Fibroblast of upper back skin (primary cell): Measurements from ENCODE around the gene ARHGEF10L.

ENCODE experiments used
- DNase-seq: peaks from one replicate; pipeline ENCODE4 v3.0.0-alpha.2; 2013

Gene ARHGEF10L

GRCh38 chr1:17572264-17572985 is 32.9 kb downstream of the ARHGEF10L start:
- no peak for DNase-seq

DNA sequence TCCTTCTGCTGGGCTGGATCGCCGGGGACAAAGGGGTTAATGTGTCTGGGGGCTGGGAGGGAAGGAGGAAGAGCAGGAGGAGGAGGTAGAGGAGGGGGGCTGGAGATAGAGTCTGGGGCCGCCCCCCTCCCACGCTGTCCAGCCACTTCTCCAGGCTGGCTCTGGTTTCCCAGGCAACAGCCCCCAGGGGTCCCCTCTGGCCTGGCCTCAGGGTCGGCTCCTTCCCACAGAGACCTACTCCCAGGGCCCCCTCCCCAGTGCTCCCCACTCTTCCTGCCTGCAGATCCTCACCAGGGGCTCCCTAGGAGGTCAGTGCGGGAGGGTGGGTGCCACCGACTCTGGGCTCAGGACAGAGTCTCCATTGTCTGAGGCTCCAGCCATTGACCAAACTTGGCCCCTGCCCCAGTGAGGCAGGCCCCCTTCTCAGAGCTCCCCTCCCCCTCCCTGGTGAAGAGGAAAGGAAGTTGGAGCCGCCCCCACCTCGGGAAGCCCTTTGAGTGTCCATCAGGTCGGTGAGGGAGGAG is 34.1 kb downstream of the ARHGEF10L start:
- DNase-seq, result no peak

GRCh38 chr1:17574516-17574915 is 35.0 kb downstream of the ARHGEF10L start:
- DNase-seq, result no peak

DNA sequence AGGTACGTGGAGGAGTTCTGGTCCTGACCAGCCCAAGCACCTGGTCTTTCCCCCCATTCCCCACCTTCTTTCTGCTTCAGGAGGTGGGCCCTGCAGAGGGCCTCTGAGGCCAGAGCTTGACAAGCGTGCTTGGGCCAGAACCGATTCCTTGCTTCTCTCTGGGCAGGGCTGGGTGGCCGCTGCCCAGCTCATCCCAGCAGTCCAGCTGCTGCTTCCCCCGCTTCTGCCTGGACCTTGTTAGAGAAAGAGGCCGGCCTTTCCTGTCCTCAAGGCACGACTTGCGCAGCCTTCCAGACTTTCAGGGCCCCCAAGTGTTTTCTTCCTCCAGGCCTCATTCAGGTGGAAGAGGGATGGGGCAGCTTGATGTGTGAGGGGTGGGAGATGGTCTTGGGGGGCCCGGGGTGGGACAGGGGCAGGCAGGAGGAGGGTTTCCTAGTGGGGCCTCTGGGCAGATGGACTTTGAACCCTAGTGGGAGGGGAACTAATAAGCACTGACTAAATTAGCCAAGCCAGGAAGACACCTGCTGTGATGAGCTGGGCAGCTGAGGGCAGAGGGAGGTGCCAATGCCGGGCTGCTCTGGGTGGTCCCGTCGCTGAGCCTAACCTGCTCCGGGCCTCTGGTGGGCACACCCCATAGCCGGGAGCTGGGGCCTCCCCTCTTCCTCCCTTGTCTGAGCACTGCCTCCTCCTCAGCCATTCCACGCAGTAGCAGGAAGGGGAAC is 36.5 kb downstream of the ARHGEF10L start:
- no peak for DNase-seq

- no peak for DNase-seq
Measured at GRCh38 chr1:17576519-17576853, 37.0 kb downstream of the ARHGEF10L start.

GRCh38 chr1:17577907-17578297 is 38.4 kb downstream of the ARHGEF10L start:
- DNase-seq, result no peak

DNA sequence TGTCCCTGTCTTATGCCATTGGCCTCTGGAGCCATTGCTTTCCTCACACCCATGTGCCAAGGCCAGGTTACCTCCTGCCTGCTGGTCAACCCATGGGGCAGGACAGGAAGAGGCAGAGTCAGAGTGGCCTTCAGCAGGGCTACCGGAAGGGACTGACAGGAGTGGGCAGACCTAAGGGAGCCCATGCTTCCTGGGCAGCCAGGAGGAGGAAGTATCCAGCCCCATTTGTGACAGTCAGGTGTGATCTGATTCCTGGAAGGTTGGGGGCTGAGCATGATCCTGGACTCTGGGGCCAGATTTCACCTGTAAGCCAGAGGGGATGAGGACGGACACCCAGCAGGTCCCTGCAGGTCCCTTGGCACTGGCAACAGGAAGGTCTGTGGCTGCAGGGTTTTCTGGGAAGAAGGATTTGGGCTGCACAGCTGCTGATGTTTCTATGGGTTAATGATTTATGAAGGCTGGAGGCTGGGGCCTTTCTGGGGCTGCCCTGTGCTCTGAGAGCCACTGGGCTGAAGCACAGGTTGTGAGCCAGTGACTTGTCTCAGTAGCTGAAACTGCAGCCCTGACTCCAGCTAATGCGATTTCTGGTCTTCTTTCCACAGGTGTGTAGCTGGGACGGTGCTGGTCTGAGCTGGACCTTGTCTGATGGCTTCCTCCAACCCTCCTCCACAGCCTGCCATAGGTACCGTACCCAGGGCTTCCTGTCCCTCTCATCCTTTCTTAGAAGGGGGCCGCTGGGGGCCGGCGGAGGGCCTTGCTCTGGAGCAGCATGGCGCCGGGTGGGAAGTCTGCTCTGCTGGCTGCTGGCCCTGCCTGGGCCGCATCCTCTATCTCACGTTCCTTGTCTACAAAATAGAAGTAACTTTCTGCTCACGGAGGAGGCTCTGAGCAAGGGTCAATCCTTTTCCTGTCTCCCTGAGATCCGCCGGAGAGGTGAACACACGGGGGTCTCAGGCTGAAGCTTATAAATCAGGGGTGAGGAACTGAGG is 40.7 kb downstream of the ARHGEF10L start:
- no peak for DNase-seq

GRCh38 chr1:17581389-17582123 is 42.1 kb downstream of the ARHGEF10L start:
- no peak for DNase-seq

DNA sequence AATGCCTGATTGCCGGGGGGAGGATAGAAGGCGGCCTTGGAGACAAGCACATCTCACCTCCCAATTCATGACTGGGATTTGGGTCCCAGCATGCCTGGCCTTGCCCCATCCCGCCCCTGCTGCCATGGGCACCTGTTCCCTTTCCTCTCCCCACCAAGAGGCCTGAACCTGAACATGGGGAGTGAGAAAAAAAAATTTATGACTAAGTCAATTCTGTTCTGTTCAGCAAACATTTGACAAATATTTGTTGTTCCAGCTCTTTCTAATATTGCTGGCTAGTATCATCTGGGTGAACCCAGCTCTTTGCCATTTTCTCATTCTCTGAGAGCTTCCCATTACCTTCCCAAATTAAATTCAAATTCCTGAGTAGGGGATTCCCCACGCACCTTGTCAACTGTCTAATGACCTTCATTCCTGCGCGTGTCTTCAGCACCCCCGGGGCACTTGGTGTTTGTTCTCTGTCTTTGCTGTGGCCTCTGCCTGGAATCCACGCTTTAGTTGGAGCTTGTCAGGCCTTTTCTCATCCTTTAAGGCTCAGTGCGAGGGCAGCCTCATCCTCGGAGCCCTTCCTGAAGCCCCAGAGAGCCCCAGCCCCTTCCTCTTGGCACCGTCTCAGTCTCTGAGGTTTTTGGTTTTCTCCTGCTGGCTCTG is 42.8 kb downstream of the ARHGEF10L start:
- DNase-seq, result no peak

DNA sequence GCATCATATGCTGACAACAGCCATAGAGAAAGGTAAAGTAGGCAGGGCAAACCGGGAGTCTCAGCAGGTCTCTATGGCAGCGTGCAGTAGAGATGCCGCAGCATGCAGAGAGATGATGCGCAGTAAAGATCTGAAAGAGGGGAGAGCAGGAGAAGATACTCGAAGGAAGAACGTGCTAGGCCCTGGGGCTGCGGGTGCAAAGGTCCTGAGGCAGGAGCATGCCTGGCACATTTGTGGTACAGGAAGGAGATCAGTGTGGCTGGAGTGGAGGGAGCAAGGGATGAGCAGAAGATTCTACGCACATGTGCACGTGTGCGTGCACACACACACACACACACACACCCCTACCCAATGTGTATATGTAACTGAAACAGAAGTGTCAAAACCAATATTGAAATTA is 45.0 kb downstream of the ARHGEF10L start:
- no peak for DNase-seq

DNA sequence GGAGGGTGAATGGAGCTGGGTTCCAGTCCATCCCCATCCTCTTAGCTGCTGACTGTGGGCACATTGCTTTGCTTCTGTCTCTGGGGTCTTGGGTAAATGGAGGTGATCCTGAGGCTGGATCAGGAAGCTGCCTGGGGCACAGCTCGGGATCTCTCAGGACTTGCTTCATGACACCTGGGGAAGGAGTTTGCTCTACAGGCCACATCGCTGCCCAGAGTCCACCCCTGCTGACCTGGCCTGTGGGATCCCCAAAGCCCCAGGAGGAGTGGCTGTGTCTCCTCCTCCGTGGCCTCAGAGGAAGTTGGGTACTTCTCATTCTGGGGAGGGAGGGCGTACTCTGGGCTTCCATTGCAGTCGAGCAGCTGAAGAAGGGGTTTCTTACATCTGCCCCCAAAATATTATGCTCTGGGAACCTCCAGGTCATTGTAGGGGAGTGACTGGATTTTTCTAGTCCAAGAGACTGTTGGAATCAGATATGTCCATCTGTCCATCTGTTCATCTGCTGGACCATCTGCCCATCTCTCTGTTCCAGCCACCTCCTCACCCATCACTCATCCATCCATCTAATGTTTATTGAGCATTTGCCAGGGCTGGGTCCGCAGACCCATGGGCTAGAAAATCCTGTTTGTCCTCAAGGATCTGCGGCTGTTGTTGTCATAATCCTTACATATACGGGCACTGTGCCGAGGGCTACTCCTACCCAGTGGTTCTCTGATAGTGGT is 45.9 kb downstream of the ARHGEF10L start:
- no peak for DNase-seq

DNA sequence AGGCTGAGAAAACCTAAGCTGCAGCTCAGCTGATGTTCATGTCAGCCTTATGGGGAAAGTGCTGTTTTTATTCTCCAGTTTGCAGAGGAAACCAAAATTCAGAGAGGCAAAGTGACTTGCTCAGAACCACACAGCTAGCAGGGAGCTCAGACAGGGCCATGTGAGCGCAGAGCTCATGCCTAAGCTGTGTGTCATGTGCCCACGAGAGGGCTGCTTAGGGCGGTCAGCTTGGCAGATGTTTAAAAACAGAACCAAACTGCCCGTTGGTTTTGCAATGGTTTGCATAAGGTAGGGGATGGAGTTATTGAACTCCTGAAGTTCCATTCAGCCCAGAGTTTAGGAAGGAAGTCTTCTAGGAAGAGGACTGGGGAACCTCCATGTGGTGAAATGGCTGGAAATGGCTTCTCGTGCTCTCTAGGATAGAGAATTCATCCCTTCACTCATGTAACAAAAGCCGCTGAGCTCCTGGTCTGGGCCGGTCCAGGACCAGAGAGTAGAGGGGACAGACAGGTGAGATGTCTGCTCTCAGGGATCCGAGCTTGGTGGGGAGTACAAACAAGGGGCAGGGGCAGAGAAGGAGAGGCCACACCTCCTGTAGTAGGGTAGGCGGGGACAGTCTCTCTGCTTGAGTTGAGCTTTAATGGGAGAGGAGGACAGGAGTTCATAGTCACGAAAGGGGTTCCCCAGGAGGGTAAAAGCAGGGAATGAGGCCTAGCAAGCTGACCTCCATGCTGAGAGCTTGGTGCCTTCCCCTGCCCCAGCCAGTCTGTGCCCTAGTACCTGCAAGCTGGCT is 46.9 kb downstream of the ARHGEF10L start:
- DNase-seq, result peak; percentile 66

DNA sequence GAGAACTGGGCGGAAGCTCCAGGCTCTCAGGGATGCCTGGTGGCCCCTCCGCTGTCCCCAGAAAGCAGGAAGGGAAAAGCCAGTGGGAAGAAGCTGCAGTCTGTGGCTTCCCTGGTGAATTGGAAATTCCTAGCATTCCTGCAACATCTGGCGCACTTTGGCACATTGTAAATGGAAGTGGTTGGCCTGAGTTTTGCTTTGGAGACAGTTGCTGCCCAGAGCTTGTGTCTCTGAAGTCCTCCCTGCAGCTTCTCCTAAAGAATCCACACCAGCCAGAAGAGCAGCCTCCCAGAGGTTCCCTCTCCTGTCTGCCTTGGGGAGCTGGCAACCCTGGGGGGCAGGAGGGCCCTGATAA is 48.2 kb downstream of the ARHGEF10L start:
- peak; percentile 88 for DNase-seq

- peak; percentile 50 for DNase-seq
Measured at GRCh38 chr1:17588048-17588871, 48.8 kb downstream of the ARHGEF10L start.

- DNase-seq, result no peak
Measured at GRCh38 chr1:17591814-17592430, 52.4 kb downstream of the ARHGEF10L start.

DNA sequence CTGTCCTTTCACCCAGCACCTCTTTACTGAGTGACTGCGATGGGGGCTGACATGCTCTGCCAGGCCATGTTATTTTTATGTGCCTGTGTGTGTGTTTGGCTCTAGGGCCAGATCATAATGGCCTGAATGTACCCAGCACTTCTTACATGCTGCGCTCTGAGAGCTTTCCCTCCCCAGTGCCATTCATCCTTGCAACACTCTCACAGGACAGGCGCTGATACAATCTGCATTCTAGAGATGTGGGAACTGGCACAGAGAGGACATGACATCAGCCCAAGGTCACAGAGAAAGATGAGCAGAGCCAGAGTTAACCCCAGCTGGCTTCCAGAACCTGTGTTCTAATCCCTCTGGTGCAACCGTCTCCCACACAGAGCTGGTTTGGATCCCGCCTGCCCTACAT is 54.5 kb downstream of the ARHGEF10L start:
- DNase-seq, result no peak

DNA sequence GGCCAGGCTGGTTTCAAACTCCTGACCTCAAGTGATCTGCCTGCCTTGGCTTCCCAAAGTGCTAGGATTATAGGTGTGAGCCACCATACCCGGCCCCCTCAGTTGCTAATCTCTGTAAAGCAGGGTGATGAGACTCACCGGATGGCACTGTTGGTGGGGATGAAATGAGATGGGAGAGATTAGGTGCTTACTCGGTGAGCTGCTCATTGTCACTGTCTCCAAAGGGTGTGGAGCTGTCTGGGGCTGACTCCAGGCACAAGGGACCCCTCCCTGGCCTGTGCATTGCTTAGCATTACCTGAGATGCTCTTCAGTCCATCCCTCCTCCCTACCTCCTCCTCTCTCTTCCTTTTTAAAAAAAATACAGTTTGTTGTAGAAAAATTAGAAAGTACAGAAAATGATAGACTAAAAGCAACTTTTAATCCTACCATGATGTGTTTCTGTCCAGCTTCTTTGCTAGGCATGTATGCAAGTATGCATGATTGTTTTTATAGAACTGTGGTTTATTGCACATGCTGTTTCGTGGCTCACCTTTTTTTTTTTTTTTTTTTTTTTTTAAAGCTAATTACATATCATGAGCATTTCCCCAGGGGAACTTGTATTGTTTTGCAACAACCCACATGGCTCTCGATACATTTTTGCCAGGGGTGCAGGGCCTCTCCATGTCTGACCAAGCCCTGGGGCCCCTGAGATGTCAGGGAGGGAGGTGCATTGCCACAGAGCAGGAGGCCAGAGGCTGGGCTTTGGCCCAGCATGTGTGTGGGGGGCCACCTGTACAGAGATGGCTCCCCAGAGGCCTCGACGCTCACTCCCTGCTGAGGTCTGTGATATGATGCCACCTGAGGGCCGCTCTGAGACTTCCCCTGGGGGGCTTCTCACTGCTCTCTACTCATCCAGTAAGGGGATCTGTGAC is 55.4 kb downstream of the ARHGEF10L start:
- peak; percentile 32 for DNase-seq

GRCh38 chr1:17595602-17595925 is 56.1 kb downstream of the ARHGEF10L start:
- no peak for DNase-seq
